HG03342 (cell line): Measurements from ENCODE around the gene SLC22A6.
"Not testable (repeated sequence)": the region's sequence is repeated elsewhere in the genome, so short reads cannot be mapped to it uniquely, and the experiment has no call there.

Experiments used
- ATAC-seq: cut with Tn5 transposase; IDR thresholded peaks from one replicate; pipeline ENCODE4 v1.9.1; 2021; ENCODE audit warnings: mild to moderate bottlenecking, moderate library complexity; ENCODE audit not compliant: unreplicated experiment

SLC22A6 gene

DNA sequence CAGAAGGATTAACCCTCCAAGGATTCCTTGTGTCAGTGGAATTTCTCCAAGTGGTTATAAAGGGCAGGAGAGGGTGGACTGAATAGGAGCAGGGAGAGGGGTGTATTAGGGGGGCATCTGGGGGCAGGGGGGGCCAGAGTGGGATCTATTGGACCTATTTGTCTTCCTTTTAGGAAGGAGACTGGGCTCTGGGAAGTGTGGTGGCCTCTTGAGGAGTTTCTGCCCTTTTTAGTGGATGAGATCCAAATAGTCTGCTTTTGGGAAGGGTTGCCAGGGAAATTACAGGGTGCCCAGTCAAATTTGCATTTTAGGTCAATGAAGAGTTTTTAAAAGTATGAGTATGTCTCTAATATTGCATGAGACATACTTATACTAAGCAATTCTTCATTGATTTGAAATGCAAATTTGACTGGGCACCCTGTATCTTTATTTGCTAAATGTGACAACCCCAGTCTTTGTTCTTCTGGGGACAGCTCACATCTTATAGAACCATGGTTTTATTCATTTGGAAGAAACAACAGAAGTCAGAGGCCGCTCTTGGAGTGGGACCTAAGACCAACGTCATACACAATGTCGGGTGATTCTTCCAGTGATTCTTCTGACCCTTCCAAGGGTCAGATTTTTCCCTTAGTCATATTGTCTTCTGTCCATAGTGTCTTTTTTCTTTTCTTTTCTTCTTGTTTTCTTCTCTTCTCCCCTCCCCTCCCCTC, 429 bp upstream of the SLC22A6 start:
- no peak for ATAC-seq

DNA sequence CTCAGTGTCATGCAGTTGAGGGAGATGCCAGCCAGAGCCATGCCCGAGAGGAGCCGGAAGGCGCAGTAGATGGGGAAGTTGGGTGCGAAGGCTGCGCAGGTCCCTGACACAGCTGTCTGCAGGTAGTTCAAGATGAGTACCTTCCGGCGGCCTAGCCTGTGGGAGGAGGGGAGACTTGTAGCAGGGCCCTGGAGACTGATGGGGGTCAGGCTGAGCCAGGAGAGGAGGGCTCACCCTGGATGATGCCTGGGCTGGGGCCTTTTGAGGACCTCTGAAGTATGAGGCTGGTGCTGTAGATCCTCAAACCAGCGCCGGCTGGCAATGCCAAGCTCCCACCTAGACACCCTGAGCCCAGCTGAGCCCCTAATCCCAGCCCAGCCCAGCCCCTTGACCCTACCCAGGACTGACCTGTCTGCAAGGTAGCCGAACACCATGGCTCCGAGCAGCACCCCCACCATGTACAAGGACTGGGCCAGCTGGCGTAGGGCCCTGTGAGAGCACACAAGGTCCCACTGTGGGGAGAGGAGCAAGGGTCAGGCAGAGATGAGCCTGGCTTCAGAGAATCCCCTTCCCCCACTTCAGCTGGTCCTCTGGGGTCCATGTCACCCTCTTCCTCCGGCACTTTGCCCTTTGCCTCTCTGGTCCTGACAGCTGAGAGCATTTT, 1.1 kb downstream of the SLC22A6 start:
- ATAC-seq: no peak

DNA sequence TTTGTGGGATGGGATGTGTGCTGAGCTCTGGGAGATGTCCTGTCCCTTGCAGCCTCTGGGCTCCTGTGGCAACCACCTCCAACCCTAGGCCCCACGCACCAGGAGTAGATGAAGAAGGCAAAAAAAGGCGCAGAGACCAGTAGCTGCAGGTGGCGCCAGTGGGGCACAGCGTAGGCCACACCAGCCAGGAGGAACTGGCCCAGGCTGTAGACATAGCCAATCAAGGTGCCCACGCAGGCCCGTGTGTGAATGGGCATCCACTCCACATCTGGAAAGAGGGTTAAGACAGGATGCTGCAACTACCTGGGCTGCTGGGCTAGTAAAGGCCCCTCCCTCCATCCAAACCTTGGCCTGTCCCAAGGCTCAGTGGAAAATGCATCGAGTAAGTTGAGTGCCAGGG, 3.0 kb downstream of the SLC22A6 start:
- ATAC-seq: no peak

DNA sequence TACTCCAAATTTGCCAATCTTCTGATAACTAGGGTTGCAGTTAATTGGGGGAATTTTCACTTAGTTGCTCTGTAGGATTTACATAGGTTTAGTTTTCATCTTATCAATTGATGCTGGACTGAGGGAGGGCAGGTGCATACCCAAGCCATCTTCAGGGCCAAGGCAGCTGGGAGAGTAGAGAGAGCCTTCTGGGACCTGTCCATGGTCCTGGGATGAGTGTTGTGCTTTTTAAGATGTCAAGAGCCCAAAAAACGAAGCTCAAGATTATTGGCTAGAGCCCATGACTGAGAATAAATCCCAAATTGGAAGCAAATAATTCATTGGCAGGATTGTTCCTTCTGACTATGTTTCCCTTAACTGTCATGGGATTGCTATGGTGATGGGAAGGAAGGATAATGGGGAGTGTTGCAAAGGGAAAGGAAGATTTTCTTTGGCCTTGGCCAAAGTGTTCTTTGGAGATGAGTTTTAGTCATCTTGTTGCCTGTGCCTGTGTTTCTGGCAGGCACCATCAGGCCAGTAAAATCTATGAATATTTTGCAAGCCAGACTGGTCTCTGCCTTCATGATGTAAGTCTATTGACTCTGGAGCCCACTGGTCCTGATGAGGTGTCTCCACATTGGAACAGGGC, 4.5 kb downstream of the SLC22A6 start:
- ATAC-seq: no peak

DNA sequence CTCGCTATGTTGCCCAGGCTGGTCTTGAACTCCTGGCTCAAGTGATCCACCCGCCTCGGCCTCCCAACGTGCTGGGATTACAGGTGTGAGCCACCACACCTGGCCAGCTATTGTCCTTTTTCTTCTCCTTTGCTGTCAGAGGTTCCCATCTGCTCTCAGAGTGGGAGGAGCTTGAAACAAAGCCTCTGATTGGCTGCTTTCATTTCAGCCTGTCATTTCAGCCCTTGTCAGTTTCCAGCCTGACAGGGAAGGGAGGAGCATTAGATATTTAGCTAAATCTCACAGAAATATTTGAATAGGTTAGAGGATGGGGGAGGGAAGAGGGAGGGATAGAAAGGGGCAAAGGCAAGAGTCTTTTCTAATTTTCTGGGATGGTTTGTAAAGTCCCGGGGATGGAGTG, 8.7 kb downstream of the SLC22A6 start:
- no peak for ATAC-seq

DNA sequence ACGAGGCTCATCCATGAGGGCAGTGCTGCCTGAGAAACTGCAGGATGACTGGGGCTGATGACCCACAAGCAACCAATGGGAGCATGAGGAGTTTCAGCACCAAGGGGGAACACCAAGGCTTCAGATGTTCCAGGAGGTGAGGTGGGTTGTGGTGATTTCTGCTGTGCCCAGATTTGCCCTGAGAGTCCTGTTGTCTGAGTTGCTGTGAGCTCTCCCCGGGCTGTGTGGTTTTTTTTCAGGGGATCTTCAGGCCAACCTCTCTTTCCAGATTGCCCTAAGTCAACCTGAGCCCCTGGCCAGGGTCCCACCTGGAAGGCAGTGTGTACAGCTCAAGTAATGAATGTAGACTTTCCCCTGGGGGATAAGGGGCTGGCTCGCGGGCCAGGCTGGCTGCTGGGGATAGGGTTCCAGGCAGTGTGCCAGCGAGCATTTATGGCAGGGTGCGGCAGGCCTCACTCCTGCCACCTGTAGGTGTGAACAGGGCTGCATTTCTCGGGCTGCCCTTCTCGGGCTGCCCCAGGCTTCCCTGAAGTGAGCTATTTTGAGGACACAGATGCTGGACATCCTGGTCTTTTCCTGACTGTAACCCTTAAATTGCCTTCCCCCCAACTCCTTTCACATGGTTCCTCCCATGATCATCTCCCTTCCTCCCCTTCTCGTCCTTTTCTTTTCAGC, 9.8 kb downstream of the SLC22A6 start:
- ATAC-seq: no peak

DNA sequence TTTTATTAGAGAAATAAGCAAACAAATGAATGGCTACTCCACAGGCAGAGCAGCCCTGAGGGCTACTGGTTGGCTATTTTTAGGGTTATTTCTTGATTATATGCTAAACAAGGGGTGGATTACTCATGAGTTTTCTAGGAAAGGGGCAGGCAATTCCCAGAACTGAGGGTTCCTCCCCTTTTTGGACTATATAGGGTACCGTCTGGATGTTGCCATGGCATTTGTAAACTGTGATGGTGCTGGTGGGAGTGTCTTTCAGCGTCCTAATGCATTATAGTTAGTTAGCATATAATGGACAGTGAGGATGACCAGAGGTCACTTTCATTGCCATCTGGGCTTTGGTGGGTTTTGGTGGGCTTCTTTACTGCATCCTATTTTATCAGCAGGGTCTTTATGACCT, 19.2 kb downstream of the SLC22A6 start:
- no peak for ATAC-seq

DNA sequence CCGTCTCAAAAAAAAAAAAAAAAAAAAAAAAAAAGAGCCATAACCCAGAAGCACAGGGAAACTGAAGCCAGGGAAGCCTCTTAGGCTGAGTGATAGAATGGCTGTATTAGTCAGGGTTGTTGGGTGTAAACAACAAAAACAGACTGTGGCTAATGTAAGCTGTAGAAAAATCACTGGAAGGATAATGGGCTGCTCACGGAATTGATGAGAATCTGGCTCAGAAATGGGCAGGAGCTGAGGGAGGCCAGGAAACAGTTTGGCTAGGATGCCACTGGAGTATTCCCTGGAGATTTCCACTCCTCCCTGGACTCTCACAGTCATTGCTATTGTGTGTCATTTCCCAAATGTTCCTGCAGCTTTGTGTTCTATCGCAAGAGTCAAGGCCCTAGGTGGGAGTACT, 22.4 kb downstream of the SLC22A6 start:
- no peak for ATAC-seq

DNA sequence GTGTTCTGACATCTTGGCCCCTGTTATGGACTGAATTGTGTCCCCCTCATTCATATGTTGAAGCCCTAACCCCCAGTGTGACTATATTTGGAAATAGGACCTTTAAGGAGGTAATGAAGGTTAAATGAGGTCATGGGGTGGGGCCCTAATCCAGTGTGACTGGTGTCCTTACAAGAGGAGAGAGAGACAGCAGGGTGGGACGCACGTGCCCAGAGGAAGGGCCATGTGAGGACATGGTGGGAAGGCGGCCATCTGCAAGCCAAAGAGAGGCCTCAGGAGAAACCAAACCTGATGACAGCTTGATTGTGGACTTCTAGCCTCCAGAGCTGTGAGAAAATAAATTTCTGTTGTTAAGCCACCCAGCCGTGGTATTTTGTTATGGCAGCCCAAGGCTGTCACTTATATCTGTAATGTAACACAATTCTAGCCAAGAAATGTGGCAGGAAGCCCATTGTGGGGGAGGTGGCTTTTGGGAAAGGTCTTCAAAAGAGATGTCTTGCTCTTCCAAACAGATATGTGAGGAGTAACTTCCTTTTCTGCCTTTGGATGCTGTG, 23.7 kb downstream of the SLC22A6 start:
- no peak for ATAC-seq

DNA sequence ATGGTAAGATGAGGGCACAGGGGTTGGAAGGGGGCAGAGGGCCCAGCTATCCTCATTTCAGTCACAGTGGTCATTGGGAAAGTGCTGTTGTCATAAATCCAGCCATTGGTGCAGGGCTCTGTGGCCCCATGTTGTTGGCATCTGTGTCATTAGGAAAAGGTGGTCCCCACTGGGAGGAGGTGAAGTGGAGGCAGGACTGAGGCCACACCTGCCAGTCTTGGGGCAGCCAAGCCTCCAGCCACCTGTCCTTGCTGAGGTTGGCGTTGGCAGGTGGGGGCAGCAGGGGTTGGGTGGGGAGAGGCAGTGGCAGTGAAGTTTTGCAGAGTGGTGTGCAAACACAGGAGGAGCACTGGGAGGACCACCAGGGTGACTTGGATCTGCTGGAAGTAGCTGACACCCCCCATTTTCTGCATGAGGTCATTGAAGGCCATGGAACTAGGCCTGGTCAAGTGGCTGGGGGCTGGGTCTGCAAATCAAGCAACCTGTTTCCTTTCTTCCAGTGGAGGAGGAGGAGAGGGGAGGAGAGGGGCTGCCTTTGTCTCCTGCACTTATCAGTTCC, 25.3 kb downstream of the SLC22A6 start:
- no peak for ATAC-seq

DNA sequence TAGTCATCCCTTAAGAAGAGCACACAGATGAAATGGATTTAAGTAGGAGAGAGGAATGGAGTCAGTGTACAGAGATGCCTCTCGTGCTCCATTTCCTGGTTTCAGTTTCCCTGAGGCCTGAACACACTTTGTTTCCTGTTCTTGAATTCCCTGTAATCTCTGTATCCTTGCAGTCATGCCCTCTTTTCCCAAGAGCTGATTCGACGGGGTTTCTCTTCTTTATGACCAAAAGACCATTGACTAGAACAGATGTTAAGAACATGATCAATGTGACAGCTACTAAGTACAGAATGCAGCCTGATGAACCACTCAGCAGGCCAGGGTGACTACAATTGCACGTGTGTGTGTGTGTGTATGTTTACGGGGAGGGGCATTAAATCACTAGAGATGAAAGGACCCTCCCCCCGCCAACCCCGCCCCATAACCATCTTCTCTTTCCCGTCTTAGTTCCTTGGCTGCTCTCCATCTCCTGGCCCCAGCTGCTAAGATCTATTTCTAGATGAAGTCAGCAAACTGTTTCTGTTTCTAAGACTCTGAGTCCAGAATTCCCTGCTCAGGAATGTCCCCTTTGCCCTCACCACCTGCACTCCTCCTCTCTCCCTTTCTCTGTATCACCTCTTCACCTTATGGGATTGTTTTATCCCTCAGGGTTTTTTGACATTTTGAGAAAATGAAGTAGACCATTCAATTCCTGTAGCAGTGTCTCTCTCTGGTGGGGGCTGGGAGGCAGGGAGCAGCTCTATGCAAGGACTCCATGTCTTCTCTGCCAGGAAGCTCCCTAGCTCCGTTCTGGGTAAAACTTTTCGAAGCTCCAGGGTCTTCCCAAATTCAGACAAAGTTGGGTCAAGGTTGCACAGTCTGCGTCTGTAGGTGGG, 26.0 kb downstream of the SLC22A6 start:
- ATAC-seq: no peak

DNA sequence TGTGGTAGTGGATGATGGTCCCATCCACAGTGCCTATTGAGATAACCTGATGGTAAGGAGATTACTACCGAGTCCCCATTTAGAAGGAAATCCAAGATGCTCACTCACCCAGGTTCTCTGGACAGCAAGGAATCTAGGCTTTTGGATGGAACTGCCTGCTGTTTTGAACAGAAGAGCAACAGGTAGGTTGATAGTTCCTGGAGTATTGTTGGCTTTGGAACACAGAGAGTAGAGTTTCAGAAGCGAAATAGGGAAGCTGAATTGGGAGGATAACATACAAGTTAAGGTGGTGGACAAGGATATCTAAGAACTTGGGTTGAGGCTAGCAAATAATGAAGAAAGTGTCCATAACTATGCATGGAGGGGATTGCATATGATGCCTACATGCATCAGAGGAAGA, 27.6 kb downstream of the SLC22A6 start:
- ATAC-seq: no peak

DNA sequence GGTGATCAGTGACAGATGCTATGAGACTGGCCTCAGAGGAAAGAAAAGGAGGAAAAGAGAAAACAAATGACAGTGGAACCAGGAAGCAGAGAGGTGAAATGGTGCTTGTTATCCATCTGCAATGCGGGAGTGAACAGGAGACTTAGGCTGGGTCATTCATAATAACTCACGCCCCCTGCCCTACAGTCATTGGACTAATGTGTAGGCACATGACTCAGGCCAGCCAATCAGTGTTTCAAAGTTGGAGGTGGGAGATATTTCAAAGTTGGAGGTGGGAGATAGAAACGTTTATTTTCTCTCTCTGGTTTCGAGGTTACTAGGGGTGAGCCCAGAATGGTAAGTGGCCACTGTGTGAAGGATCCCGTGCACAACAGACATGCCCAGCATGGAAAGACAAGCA, 30.3 kb downstream of the SLC22A6 start:
- no peak for ATAC-seq

DNA sequence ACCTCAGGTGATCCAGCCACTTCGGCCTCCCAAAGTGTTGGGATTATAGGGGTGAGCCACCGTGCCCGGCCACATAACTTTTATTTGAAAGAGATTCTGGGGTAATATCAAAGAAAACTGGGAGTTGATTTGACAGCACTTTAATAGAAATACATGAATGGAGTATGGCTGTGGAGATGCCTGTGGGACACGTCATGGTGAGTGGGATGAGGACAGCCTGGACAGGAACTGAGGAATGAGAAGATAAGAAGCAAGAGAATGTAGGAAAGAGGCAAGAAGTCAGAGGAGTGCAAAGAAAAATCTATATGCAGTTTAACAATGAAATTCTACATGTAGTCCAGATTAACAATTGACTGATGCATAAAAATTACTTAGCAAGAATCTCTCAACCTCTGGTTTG, 31.0 kb downstream of the SLC22A6 start:
- ATAC-seq: no peak

DNA sequence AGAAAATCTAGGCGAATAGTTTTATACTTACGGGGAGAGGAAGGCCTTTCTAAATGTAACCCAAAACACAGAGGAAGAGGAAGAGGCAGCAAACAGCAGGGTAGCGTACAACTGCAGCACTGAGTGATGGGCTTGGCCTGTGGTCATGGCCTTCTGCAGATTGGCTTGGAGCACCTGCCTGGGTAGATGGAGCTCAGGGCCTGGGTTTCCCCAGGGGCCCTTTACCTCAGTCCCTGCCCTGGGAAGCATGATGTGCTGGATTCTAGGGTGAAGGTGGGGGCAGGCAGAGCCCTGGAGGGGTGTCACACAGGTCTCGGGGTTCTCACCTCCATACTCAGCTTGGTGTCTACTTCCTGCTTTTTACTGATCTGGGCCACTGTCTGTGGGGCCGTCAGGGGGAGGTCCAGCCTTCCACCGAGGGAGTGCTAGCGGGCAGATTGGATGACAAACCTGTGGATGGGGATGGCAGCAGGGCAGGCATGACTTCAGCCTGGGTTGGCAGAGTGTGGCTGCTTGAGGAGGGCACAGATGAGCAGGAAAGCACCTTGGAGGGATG, 35.9 kb downstream of the SLC22A6 start:
- ATAC-seq: no peak

DNA sequence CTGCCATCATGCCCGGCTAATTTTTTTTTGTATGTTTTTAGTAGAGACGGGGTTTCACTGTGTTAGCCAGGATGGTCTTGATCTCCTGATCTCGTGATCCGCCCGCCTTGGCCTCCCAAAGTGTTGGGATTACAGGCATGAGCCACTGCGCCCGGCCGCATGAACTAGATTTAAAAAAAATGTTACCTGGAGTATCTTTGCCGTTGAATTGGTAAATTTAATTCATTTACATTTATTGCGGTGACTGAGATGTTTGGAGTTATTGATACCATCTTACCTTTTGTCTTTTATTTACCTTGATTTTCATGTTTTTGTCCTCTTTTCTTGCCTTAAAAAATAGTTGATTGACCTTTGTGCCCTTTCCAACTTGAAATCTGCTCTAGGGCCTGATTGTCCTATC, 39.2 kb downstream of the SLC22A6 start:
- not testable (repeated sequence) for ATAC-seq

DNA sequence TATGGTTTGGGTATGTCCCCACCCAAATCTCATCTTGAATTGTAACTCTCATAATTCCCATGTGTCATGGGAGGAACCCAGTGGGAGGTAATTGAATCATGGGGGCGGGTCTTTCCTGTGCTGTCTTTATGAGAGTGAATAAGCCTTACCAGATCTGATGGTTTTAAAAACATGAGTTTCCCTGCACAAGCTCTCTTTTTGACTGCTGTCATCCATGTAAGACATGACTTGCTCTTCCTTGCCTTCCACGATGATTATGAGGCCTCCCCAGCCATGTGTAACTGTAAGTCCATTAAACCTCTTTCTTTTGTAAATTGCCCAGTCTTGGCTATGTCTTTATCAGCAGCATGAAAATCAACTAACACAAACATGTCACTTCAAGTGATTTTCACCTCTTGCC, 47.2 kb downstream of the SLC22A6 start:
- not testable (repeated sequence) for ATAC-seq

DNA sequence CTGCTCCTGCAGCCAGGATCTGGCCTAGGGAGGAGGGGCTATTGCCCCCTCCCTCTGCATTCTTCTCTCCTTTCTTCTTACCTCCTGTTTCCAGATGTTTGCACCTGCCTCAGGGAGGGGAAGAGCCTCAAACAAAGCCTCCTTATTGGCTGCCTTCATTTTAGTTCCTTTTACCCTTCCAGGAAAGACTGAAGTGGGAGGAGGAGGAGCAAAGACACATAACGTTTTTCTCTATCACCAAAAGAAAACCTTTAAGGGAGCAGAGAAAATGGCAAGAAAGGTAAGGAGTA, 50.3 kb downstream of the SLC22A6 start:
- ATAC-seq: no peak

DNA sequence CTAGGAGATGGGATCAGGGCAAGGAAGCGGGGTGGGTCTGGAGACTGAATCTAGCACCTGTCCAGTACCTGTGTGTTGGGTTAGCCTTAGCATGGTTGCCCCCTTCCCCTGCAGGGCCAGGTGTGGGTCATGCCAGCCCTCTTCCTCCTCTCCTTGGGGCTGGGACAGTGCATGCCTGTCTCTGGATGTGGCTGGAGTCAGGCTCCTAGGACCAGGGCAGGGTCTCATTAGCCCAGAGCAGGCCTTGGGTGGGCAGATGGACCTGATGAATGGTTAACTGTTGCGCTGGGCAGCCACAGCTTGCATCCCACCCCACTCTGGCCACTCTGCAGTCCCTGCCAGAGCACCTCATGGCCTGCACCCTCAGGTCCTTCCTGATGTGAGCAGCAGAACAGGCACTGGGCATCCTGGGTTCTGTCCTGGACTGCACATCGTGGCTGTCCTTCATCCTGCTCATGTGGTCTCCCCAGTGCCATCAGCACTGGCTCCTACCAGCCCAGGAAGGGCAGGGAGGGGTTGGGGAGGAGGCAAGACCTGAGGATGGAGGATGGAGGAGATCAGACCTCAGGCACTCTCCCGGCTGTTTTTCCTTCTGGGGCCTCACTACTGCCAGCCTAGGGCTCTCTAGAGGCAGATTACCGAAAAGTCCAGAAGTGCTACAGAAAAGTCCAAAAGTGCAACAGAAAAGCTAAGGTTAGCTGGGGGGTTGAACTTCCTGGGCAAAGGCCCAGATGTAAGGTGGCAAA, 50.8 kb downstream of the SLC22A6 start:
- ATAC-seq: no peak
